ENCODE measurements around the gene SAYSD1.

SAYSD1 gene

GRCh38 chr6:39056191-39056590, 58.8 kb downstream of the SAYSD1 start:
- no peak for DNase-seq

- DNase-seq = no peak
These were observed 59.3 kb downstream of the SAYSD1 start for GRCh38 chr6:39055661-39056060.

DNA sequence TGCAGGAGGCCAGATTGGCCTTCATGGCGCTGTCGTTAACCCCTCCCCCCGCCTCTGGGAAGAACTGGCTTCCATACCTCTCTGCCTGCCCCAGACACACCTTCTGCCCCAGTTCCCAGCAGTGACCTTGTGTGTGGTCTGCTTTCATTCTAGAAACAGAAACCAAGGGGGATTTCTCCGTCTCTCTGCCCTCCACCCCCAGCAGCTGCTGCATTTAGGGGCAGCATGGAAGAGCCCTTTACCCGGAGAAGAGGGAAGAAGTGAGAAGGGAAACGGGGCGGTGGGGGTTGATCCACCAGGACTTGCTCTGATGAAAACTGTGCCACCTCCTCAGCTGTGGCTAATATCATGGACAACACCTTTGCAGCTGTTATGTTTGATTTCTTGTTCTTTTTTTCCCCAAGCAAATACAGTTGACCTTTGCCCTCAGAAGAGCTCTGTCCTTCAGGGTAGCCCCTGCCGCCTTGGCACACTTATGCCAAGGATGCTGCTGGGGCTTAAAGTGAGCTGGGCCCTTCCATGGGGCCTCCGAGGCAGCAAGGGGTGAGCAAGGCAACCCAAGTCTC, 60.3 kb downstream of the SAYSD1 start:
- DNase-seq = no peak
